HG03103 (cell line): ENCODE results near the gene TRIM71.

Source experiments
- ATAC-seq: cut with Tn5 transposase; IDR thresholded peaks from one replicate; pipeline ENCODE4 v1.9.1; 2021; ENCODE audit warnings: low read depth; ENCODE audit not compliant: unreplicated experiment

TRIM71 gene

GRCh38 chr3:32862247-32862935 is 44.6 kb downstream of the TRIM71 start:
- no peak for ATAC-seq

GRCh38 chr3:32862936-32863487 is 45.2 kb downstream of the TRIM71 start:
- no peak for ATAC-seq

GRCh38 chr3:32865383-32865782 is 47.6 kb downstream of the TRIM71 start:
- ATAC-seq: no peak

GRCh38 chr3:32866533-32866932 is 48.7 kb downstream of the TRIM71 start:
- no peak for ATAC-seq

- no peak for ATAC-seq
These were observed 50.2 kb downstream of the TRIM71 start for GRCh38 chr3:32867954-32868353.

- ATAC-seq: no peak
These were observed 51.1 kb downstream of the TRIM71 start for GRCh38 chr3:32868719-32869512.

GRCh38 chr3:32869513-32870047 is 51.8 kb downstream of the TRIM71 start:
- no peak for ATAC-seq

GRCh38 chr3:32870373-32871095 is 52.7 kb downstream of the TRIM71 start:
- ATAC-seq: no peak

GRCh38 chr3:32871273-32871672 is 53.5 kb downstream of the TRIM71 start:
- no peak for ATAC-seq

- ATAC-seq: no peak
These were observed 54.9 kb downstream of the TRIM71 start for GRCh38 chr3:32872487-32873382.

GRCh38 chr3:32873531-32874130 is 55.8 kb downstream of the TRIM71 start:
- ATAC-seq: no peak

GRCh38 chr3:32876920-32877319 is 59.1 kb downstream of the TRIM71 start:
- no peak for ATAC-seq

- no peak for ATAC-seq
These were observed 59.8 kb downstream of the TRIM71 start for GRCh38 chr3:32877598-32877997.

- ATAC-seq: no peak
These were observed 62.4 kb downstream of the TRIM71 start for GRCh38 chr3:32880225-32880624.

GRCh38 chr3:32881624-32882023 is 63.8 kb downstream of the TRIM71 start:
- no peak for ATAC-seq

GRCh38 chr3:32882189-32882588 is 64.4 kb downstream of the TRIM71 start:
- ATAC-seq: no peak

GRCh38 chr3:32882603-32883025 is 64.8 kb downstream of the TRIM71 start:
- peak; percentile 87 for ATAC-seq

- no peak for ATAC-seq
These were observed 66.0 kb downstream of the TRIM71 start for GRCh38 chr3:32883817-32884216.

- no peak for ATAC-seq
These were observed 66.8 kb downstream of the TRIM71 start for GRCh38 chr3:32884591-32884990.
